ENCODE data around the gene PPM1A.

PPM1A gene

DNA sequence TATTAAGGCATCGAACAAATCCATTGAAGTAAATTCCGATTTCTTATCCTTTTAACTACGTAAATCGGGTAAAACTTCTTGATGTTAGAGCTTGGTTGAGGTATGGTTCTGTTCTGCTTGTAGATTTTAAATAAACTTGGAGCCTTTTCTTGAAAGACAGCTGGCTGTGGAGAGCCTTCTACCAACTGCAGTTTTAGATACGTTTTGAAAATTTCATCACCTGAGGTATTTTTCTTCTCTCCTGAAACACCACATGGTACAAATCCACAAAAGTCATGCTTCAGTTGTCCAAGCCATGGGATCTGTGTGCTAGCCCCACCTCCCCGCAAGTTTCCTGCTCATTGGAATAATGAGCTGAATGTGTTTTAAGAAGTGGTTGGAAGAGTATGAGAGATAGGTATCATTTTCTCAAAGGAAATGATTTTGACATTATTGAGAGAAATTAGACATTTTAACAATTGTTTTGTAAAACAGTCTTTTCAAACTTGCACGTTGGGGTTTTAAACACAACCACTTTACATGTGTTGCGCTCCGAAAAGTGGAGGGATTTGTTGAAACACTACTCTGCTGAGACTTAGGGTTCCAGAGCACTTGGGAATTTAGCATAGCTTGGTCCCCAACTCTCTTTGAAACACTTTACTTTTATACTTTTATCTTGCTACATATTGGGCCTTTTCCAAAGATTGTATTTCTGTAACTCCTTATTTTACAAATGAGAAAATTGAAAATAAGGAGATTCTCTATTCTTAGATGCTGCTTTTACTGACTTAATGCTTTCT lies 1.4 kb downstream of the PPM1A start (continued):
- TF ChIP-seq, protein P1, sequence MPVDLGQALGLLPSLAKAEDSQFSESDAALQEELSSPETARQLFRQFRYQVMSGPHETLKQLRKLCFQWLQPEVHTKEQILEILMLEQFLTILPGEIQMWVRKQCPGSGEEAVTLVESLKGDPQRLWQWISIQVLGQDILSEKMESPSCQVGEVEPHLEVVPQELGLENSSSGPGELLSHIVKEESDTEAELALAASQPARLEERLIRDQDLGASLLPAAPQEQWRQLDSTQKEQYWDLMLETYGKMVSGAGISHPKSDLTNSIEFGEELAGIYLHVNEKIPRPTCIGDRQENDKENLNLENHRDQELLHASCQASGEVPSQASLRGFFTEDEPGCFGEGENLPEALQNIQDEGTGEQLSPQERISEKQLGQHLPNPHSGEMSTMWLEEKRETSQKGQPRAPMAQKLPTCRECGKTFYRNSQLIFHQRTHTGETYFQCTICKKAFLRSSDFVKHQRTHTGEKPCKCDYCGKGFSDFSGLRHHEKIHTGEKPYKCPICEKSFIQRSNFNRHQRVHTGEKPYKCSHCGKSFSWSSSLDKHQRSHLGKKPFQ (tag by site-specific recombination; IDR thresholded peaks at IDR 0.05) = no peak
- TF ChIP-seq ZNF23 (tag by site-specific recombination; IDR thresholded peaks at IDR 0.05; ENCODE audit: borderline replicate concordance) (no peak), BCL11B (tag by site-specific recombination; IDR thresholded peaks at IDR 0.05; ENCODE audit: low read depth) (no peak), ZBTB17 (tag by site-specific recombination; IDR thresholded peaks at IDR 0.05) (peak; percentile 31; the same call in 1 of the 2 replicates)

DNA sequence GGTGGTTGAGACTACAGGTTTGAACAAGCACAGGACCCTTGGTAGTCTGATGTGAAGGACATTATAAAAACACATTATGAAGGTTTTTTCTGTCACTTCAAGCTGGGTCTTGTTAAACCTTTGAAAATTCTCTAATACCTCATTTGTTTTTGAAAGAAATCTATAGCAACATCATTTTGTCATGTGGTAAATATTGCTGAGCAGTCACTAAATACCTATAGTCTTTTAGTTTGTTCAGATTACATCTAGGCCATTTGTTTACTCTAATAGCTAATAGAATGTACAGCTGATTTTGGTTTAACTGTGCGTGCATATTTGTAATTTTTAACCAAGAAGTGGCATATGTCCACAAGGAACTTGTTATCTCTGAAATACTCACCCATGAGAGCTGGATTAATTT lies 2.9 kb downstream of the PPM1A start:
- Histone ChIP-seq H3K4me1 (ENCODE audit: control insufficient read depth, insufficient read depth, low read length) (peaks cover 22% of the 10 kb centered on the region), H3K9me3 (ENCODE audit: control insufficient read depth, insufficient read depth, low read depth, low read length) (no peaks in the 10 kb centered on the region), H3K36me3 (ENCODE audit: control insufficient read depth in 2 of 2, insufficient read depth in 1 of 2, low read length in 2 of 2) (no peaks in the 10 kb centered on the region), H3K4me3 (ENCODE audit: low read depth, low read length) (no peak overlapping the region), H3K27ac (ENCODE audit: extremely low read depth, low read depth, low read length) (no peak overlapping the region)
- ChIA-PET CTCF (interaction anchor here (0.6 to 3.6 kb wide), 2 partner anchors 14 to 86 kb away, joined by 3 to 18 read pairs; no protein-coding TSS in a partner anchor), POLR2A (no interaction called here)
- TF ChIP-seq, protein P2, sequence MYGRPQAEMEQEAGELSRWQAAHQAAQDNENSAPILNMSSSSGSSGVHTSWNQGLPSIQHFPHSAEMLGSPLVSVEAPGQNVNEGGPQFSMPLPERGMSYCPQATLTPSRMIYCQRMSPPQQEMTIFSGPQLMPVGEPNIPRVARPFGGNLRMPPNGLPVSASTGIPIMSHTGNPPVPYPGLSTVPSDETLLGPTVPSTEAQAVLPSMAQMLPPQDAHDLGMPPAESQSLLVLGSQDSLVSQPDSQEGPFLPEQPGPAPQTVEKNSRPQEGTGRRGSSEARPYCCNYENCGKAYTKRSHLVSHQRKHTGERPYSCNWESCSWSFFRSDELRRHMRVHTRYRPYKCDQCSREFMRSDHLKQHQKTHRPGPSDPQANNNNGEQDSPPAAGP (tag by site-specific recombination; IDR thresholded peaks at IDR 0.05) = no peak
- no peak for TF ChIP-seq ZNF501 (tag by site-specific recombination; IDR thresholded peaks at IDR 0.05)
- TF ChIP-seq, protein P3, sequence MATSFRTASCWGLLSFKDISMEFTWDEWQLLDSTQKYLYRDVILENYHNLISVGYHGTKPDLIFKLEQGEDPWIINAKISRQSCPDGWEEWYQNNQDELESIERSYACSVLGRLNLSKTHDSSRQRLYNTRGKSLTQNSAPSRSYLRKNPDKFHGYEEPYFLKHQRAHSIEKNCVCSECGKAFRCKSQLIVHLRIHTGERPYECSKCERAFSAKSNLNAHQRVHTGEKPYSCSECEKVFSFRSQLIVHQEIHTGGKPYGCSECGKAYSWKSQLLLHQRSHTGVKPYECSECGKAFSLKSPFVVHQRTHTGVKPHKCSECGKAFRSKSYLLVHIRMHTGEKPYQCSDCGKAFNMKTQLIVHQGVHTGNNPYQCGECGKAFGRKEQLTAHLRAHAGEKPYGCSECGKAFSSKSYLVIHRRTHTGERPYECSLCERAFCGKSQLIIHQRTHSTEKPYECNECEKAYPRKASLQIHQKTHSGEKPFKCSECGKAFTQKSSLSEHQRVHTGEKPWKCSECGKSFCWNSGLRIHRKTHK (tag by site-specific recombination; IDR thresholded peaks at IDR 0.05) = no peak
- TF ChIP-seq, protein P4, sequence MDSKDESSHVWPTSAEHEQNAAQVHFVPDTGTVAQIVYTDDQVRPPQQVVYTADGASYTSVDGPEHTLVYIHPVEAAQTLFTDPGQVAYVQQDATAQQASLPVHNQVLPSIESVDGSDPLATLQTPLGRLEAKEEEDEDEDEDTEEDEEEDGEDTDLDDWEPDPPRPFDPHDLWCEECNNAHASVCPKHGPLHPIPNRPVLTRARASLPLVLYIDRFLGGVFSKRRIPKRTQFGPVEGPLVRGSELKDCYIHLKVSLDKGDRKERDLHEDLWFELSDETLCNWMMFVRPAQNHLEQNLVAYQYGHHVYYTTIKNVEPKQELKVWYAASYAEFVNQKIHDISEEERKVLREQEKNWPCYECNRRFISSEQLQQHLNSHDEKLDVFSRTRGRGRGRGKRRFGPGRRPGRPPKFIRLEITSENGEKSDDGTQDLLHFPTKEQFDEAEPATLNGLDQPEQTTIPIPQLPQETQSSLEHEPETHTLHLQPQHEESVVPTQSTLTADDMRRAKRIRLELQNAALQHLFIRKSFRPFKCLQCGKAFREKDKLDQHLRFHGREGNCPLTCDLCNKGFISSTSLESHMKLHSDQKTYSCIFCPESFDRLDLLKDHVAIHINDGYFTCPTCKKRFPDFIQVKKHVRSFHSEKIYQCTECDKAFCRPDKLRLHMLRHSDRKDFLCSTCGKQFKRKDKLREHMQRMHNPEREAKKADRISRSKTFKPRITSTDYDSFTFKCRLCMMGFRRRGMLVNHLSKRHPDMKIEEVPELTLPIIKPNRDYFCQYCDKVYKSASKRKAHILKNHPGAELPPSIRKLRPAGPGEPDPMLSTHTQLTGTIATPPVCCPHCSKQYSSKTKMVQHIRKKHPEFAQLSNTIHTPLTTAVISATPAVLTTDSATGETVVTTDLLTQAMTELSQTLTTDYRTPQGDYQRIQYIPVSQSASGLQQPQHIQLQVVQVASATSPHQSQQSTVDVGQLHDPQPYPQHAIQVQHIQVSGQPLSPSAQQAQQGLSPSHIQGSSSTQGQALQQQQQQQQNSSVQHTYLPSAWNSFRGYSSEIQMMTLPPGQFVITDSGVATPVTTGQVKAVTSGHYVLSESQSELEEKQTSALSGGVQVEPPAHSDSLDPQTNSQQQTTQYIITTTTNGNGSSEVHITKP (tag by site-specific recombination; IDR thresholded peaks at IDR 0.05) = no peak
- TF ChIP-seq, protein P5, sequence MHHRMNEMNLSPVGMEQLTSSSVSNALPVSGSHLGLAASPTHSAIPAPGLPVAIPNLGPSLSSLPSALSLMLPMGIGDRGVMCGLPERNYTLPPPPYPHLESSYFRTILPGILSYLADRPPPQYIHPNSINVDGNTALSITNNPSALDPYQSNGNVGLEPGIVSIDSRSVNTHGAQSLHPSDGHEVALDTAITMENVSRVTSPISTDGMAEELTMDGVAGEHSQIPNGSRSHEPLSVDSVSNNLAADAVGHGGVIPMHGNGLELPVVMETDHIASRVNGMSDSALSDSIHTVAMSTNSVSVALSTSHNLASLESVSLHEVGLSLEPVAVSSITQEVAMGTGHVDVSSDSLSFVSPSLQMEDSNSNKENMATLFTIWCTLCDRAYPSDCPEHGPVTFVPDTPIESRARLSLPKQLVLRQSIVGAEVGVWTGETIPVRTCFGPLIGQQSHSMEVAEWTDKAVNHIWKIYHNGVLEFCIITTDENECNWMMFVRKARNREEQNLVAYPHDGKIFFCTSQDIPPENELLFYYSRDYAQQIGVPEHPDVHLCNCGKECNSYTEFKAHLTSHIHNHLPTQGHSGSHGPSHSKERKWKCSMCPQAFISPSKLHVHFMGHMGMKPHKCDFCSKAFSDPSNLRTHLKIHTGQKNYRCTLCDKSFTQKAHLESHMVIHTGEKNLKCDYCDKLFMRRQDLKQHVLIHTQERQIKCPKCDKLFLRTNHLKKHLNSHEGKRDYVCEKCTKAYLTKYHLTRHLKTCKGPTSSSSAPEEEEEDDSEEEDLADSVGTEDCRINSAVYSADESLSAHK (tag by site-specific recombination; IDR thresholded peaks at IDR 0.05) = no peak
- TF ChIP-seq ZBTB48 (tag by site-specific recombination; IDR thresholded peaks at IDR 0.05) = no peak
- no peak for TF ChIP-seq ZNF184 (tag by site-specific recombination; IDR thresholded peaks at IDR 0.05)
- TF ChIP-seq, protein P6, sequence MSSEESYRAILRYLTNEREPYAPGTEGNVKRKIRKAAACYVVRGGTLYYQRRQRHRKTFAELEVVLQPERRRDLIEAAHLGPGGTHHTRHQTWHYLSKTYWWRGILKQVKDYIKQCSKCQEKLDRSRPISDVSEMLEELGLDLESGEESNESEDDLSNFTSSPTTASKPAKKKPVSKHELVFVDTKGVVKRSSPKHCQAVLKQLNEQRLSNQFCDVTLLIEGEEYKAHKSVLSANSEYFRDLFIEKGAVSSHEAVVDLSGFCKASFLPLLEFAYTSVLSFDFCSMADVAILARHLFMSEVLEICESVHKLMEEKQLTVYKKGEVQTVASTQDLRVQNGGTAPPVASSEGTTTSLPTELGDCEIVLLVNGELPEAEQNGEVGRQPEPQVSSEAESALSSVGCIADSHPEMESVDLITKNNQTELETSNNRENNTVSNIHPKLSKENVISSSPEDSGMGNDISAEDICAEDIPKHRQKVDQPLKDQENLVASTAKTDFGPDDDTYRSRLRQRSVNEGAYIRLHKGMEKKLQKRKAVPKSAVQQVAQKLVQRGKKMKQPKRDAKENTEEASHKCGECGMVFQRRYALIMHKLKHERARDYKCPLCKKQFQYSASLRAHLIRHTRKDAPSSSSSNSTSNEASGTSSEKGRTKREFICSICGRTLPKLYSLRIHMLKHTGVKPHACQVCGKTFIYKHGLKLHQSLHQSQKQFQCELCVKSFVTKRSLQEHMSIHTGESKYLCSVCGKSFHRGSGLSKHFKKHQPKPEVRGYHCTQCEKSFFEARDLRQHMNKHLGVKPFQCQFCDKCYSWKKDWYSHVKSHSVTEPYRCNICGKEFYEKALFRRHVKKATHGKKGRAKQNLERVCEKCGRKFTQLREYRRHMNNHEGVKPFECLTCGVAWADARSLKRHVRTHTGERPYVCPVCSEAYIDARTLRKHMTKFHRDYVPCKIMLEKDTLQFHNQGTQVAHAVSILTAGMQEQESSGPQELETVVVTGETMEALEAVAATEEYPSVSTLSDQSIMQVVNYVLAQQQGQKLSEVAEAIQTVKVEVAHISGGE (tag by site-specific recombination; conservative IDR thresholded peaks at IDR 0.05; ENCODE audit: low read depth) = no peak
- TF ChIP-seq, protein P7, sequence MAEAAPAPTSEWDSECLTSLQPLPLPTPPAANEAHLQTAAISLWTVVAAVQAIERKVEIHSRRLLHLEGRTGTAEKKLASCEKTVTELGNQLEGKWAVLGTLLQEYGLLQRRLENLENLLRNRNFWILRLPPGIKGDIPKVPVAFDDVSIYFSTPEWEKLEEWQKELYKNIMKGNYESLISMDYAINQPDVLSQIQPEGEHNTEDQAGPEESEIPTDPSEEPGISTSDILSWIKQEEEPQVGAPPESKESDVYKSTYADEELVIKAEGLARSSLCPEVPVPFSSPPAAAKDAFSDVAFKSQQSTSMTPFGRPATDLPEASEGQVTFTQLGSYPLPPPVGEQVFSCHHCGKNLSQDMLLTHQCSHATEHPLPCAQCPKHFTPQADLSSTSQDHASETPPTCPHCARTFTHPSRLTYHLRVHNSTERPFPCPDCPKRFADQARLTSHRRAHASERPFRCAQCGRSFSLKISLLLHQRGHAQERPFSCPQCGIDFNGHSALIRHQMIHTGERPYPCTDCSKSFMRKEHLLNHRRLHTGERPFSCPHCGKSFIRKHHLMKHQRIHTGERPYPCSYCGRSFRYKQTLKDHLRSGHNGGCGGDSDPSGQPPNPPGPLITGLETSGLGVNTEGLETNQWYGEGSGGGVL (tag by site-specific recombination; IDR thresholded peaks at IDR 0.05) = no peak
- no peak for TF ChIP-seq ZBTB7A (tag by site-specific recombination; IDR thresholded peaks at IDR 0.05; ENCODE audit: low read depth)
- no peak for TF ChIP-seq SP3 (tag by site-specific recombination; IDR thresholded peaks at IDR 0.05)

Measured in HEK293 (cell line).